IMR-90 (cell line): Measurements from ENCODE around the gene WDR89. TPM values are rescaled to one million over a fixed set of nuclear protein-coding genes. Genes with fewer than 3 reads are reported as not detected.

Experiments used
- ATAC-seq: fragments of 200-7000 bp; cut with Tn5 transposase; 2 replicates; pipeline ENCODE4 v1.9.1; 2020; ENCODE audit warnings: low read depth, mild to moderate bottlenecking, moderate library complexity
- BruUV-seq: library from RNA; stranded (reverse); fragments of 400-500 nt; replicated peaks from 2 replicates; lab custom pipeline; 2021; lab: Mats Ljungman, UMichigan
- CTCF ChIA-PET: fragments of 300-600 bp; formaldehyde crosslinking; extraction: SDS; loops from one replicate; lab custom pipeline; 2021; ENCODE audit warnings: antibody characterized with exemption; lab: Yijun Ruan, JAX
- POLR2A ChIA-PET: fragments of 300-600 bp; sonication (Branson Sonifier 250); formaldehyde crosslinking; loops from one replicate; lab custom pipeline; 2022; ENCODE audit warnings: antibody characterized with exemption; ENCODE audit not compliant: unreplicated experiment; lab: Charles Lee
- DNase-seq: peaks from one replicate; pipeline ENCODE4 v3.0.0; 2013
- H2AFZ ChIP-seq: replicated peaks from 2 replicates; pipeline ENCODE3; 2013; ENCODE audit warnings: low read length, mild to moderate bottlenecking; ENCODE audit not compliant: poor library complexity
- H2AK5ac ChIP-seq: 2 replicates; pipeline ENCODE4 v1.6.1; 2013; ENCODE audit warnings: low read depth, low read length, inconsistent platforms
- H2AK9ac ChIP-seq: replicated peaks from 2 replicates; pipeline ENCODE3; 2013; ENCODE audit warnings: mild to moderate bottlenecking, low read depth, low read length, moderate library complexity; ENCODE audit not compliant: poor library complexity
- H2BK120ac ChIP-seq: 2 replicates; pipeline ENCODE4 v1.6.1; 2013; ENCODE audit warnings: low read depth, low read length, inconsistent platforms
- H2BK15ac ChIP-seq: 3 replicates; pipeline ENCODE4 v1.6.1; 2013; ENCODE audit warnings: low read depth, low read length, inconsistent platforms
- H2BK20ac ChIP-seq: 2 replicates; pipeline ENCODE4 v1.6.1; 2013; ENCODE audit warnings: low read depth, mild to moderate bottlenecking, inconsistent platforms, low read length, moderate library complexity
- H2BK5ac ChIP-seq: 2 replicates; pipeline ENCODE4 v1.6.1; 2013; ENCODE audit warnings: mild to moderate bottlenecking, low read depth, low read length, inconsistent platforms; ENCODE audit not compliant: poor library complexity, severe bottlenecking
- H3K14ac ChIP-seq: replicated peaks from 2 replicates; pipeline ENCODE4 v1.6.1; 2013; ENCODE audit warnings: low read depth, low read length, inconsistent platforms
- H3K18ac ChIP-seq: 2 replicates; pipeline ENCODE4 v1.6.1; 2013; ENCODE audit warnings: low read depth, low read length, control low read depth
- H3K23ac ChIP-seq: 2 replicates; pipeline ENCODE4 v1.6.1; 2013; ENCODE audit warnings: low read depth, low read length, inconsistent platforms
- H3K27ac ChIP-seq: 2 replicates; pipeline ENCODE4 v1.5.1; 2013; ENCODE audit warnings: mild to moderate bottlenecking, control low read depth, low read length; ENCODE audit not compliant: insufficient read depth
- H3K27me3 ChIP-seq: 2 replicates; pipeline ENCODE4 v1.6.1; 2013; ENCODE audit warnings: low read length; ENCODE audit not compliant: control insufficient read depth, insufficient read depth
- H3K36me3 ChIP-seq: 2 replicates; pipeline ENCODE4 v1.6.1; 2013; ENCODE audit warnings: low read length, mixed read lengths; ENCODE audit not compliant: control insufficient read depth, insufficient read depth
- H3K4ac ChIP-seq: 2 replicates; pipeline ENCODE4 v1.6.1; 2013; ENCODE audit warnings: low read depth, low read length, inconsistent platforms
- H3K4me1 ChIP-seq: 2 replicates; pipeline ENCODE4 v1.6.1; 2013; ENCODE audit warnings: low read length, mixed read lengths; ENCODE audit not compliant: control insufficient read depth, insufficient read depth
- H3K4me2 ChIP-seq: 2 replicates; pipeline ENCODE4 v1.6.1; 2013; ENCODE audit warnings: low read depth, mild to moderate bottlenecking, control low read depth, low read length, moderate library complexity
- H3K4me3 ChIP-seq: 2 replicates; pipeline ENCODE4 v1.5.1; 2013; ENCODE audit warnings: low read depth, mild to moderate bottlenecking, control low read depth, low read length, moderate library complexity; ENCODE audit not compliant: insufficient read depth
- H3K56ac ChIP-seq: 2 replicates; pipeline ENCODE4 v1.6.1; 2013; ENCODE audit warnings: low read length, inconsistent platforms; ENCODE audit not compliant: insufficient read depth; ENCODE audit errors: extremely low read depth
- H3K79me1 ChIP-seq, 2 experiments: 2 replicates each; pipeline ENCODE4 v1.6.1; 2013; ENCODE audit warnings: low read length in 2 of 2, inconsistent platforms in 1 of 2, low read depth in 1 of 2
- H3K9ac ChIP-seq: 2 replicates; pipeline ENCODE4 v1.6.1; 2013; ENCODE audit warnings: low read depth, low read length, control low read depth
- H3K9me1 ChIP-seq: 2 replicates; pipeline ENCODE4 v1.6.1; 2013; ENCODE audit warnings: low read length, inconsistent platforms; ENCODE audit not compliant: insufficient read depth
- H3K9me3 ChIP-seq: 2 replicates; pipeline ENCODE4 v1.6.1; 2013; ENCODE audit warnings: low read length; ENCODE audit not compliant: control insufficient read depth, insufficient read depth
- H4K20me1 ChIP-seq: 2 replicates; pipeline ENCODE4 v1.6.1; 2013; ENCODE audit warnings: low read length, inconsistent platforms; ENCODE audit not compliant: insufficient read depth
- H4K5ac ChIP-seq: 2 replicates; pipeline ENCODE4 v1.6.1; 2013; ENCODE audit warnings: mild to moderate bottlenecking, low read depth, low read length, control low read depth
- H4K8ac ChIP-seq, 2 experiments: 2 replicates each; pipeline ENCODE4 v1.6.1; 2013; ENCODE audit warnings: low read depth in 2 of 2, low read length in 2 of 2, control low read depth in 1 of 2, inconsistent platforms in 1 of 2
- H4K91ac ChIP-seq: 2 replicates; pipeline ENCODE4 v1.6.1; 2013; ENCODE audit warnings: low read depth, low read length, inconsistent platforms; ENCODE audit not compliant: insufficient read depth
- CEBPB ChIP-seq: IDR thresholded peaks from 2 replicates; pipeline ENCODE4 v1.6.1; 2012; ENCODE audit warnings: low read depth, low read length, improper control_type of control experiment
- MAZ ChIP-seq: IDR thresholded peaks from 2 replicates; pipeline ENCODE4 v1.6.1; 2012; ENCODE audit warnings: low read depth, mild to moderate bottlenecking, low read length, improper control_type of control experiment, moderate library complexity, borderline replicate concordance
- POLR2A ChIP-seq: IDR thresholded peaks from 2 replicates; pipeline ENCODE4 v1.6.1; 2012; ENCODE audit warnings: mild to moderate bottlenecking, low read depth, low read length
- USF2 ChIP-seq: fragments of 150-350 bp; IDR thresholded peaks from 2 replicates; pipeline ENCODE4 v1.6.1; 2017; ENCODE audit warnings: mild to moderate bottlenecking, antibody characterized with exemption, low read length, low read depth
- WGBS, 2 experiments: methylation state at CpG; one replicate each; pipeline versions ENCODE4 v1.1.5 to v1.1.7; 2013; ENCODE audit warnings: missing lambda C conversion rate in 2 of 2; ENCODE audit not compliant: insufficient read length in 1 of 2; ENCODE audit errors: extremely low coverage in 2 of 2; 5-methylcytosine and 5-hydroxymethylcytosine counted together
- dilution Hi-C: fragments of 300-500 bp; cut with HindIII; formaldehyde crosslinking; loops from one replicate; pipeline ENCODE4 v1.14.3; 2018; ENCODE audit warnings: low sequenced_read_pairs; ENCODE audit not compliant: unreplicated experiment
- in situ Hi-C: fragments of 300-500 bp; cut with MboI; formaldehyde crosslinking; loops from 3 replicates; pipeline ENCODE4 v1.14.3; 2019; ENCODE audit warnings: low sequenced_read_pairs, inconsistent platforms, mixed read lengths
- intact Hi-C: fragments of 100-400 bp; cut with micrococcal nuclease; formaldehyde crosslinking; loops from 2 replicates; pipeline ENCODE4 v1.10.0; 2022
- polyA plus RNA-seq, 3 experiments: library from polyadenylated mRNA; depleted of rRNA; stranded (reverse); fragments of >200 nt; gene quantifications; 2 replicates each; pipeline ENCODE4 v1.2.3, GENCODE V29; 2012; ENCODE audit warnings: low replicate concordance in 1 of 3
- total RNA-seq: library from RNA; depleted of rRNA; stranded (reverse); fragments of >200 nt; gene quantifications from 2 replicates; pipeline ENCODE4 v1.2.3, GENCODE V29; 2012

Gene WDR89
- total and polyA plus RNA-seq, 2 of the 4 experiments (the other 2 are of a cell fraction): 4.3 to 10.2 TPM

DNA sequence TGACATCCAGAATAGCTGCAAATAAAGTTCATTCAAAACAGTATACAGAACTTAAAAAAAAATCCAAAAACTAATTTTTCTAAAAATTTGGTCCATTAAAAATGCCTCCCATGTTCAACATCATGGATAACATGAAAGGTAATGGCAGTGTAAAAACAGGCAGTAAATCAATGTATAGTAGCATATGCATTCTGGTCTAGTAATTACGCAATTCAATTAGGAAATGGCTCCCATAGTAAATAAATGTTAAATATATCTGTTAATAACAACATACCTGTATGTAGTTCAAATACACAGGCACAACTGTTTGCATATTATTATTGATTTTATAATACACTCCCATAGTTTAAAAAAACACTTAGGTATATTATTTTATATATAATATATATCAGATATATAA, 43.7 kb upstream of the WDR89 start:
- ATAC-seq (no peak), DNase-seq (no peak)
- Histone ChIP-seq H3K23ac (no peak overlapping the region), H2BK5ac (no peak overlapping the region), H3K27me3 (no peaks in the 10 kb centered on the region), H4K5ac (no peak overlapping the region), H3K4ac (no peak overlapping the region), H3K4me2 (no peak overlapping the region), H4K20me1 (no peaks in the 10 kb centered on the region), H3K36me3 (peaks cover 2% of the 10 kb centered on the region), H2AK5ac (no peak overlapping the region), H2BK15ac (no peak overlapping the region), H2BK20ac (no peak overlapping the region), H3K9me1 (no peaks in the 10 kb centered on the region), H4K91ac (no peak overlapping the region), H3K18ac (no peak overlapping the region), H2BK120ac (no peak overlapping the region), H3K4me1 (no peaks in the 10 kb centered on the region), H3K79me1 (peaks cover 0 to 6% of the 10 kb centered on the region in 2 experiments; a peak in 2 of 4 replicates), H3K4me3 (no peak overlapping the region), H2AFZ (no peak overlapping the region), H3K9me3 (no peaks in the 10 kb centered on the region), H3K27ac (no peak overlapping the region), H4K8ac (no peak overlapping the region), H3K14ac (no peak overlapping the region), H3K56ac (no peak overlapping the region), H3K9ac (no peak overlapping the region), H2AK9ac (no peak overlapping the region)
- TF ChIP-seq USF2: no peak
- TF ChIP-seq MAZ: no peak
- TF ChIP-seq POLR2A: no peak
- TF ChIP-seq CEBPB: peak; percentile 80
- no CpG with 5 or more reads among the region's 1 CpG for WGBS, 2 experiments
- intact Hi-C loops: no loop called here
- ChIA-PET CTCF (no interaction called here), POLR2A (no interaction called here)
- dilution Hi-C loops: no loop called here
- no TSS peak for BruUV-seq
- in situ Hi-C loops: no loop called here
